ENCODE measurements around the gene DIS3L2. TPM values are rescaled to one million over a fixed set of nuclear protein-coding genes. Genes with fewer than 3 reads are reported as not detected.

Gene DIS3L2
- total and polyA plus RNA-seq, 2 of the 4 experiments (the other 2 are of a cell fraction) = 14.7 to 19.2 TPM

GRCh38 chr2:232030229-232030628 is 68.7 kb downstream of the DIS3L2 start:
- 100% methylated on average over 1 of the region's 2 CpGs for WGBS, 2 experiments (ENCODE audit: extremely low coverage in 2 of 2, insufficient read length in 1 of 2)
- no TSS peak for BruUV-seq (replicated peaks)
- Histone ChIP-seq H3K4ac (ENCODE audit: low read depth, low read length) (no peak overlapping the region), H3K4me2 (ENCODE audit: low read depth, low read length) (no peak overlapping the region), H4K91ac (ENCODE audit: insufficient read depth, low read depth, low read length) (no peak overlapping the region), H3K9me3 (ENCODE audit: control insufficient read depth, insufficient read depth, low read length) (no peaks in the 10 kb centered on the region), H2BK120ac (ENCODE audit: low read depth, low read length) (no peak overlapping the region), H3K27ac (ENCODE audit: insufficient read depth, low read length) (no peak overlapping the region), H2AK9ac (replicated peaks; ENCODE audit: low read depth, low read length, poor library complexity) (no peak overlapping the region), H3K36me3 (ENCODE audit: control insufficient read depth, insufficient read depth, low read length) (peaks cover 4% of the 10 kb centered on the region), H2AFZ (replicated peaks; ENCODE audit: low read length, poor library complexity) (no peak overlapping the region), H3K79me1 (ENCODE audit: low read depth in 1 of 2, low read length in 2 of 2) (no peaks in the 10 kb centered on the region; a peak in 1 of 4 replicates), H3K4me1 (ENCODE audit: control insufficient read depth, insufficient read depth, low read length) (no peaks in the 10 kb centered on the region), H3K9ac (ENCODE audit: low read depth, low read length) (no peak overlapping the region), H2BK20ac (ENCODE audit: low read depth, low read length) (no peak overlapping the region), H3K23ac (ENCODE audit: low read depth, low read length) (no peak overlapping the region), H2BK5ac (ENCODE audit: low read depth, low read length, poor library complexity, severe bottlenecking) (no peak overlapping the region), H3K4me3 (ENCODE audit: insufficient read depth, low read depth, low read length) (no peak overlapping the region), H2BK15ac (ENCODE audit: low read depth, low read length) (no peak overlapping the region), H3K9me1 (ENCODE audit: insufficient read depth, low read length) (no peaks in the 10 kb centered on the region), H2AK5ac (ENCODE audit: low read depth, low read length) (no peak overlapping the region), H3K14ac (replicated peaks; ENCODE audit: low read depth, low read length) (no peak overlapping the region), H3K27me3 (ENCODE audit: control insufficient read depth, insufficient read depth, low read length) (no peaks in the 10 kb centered on the region), H3K18ac (ENCODE audit: low read depth, low read length) (no peak overlapping the region), H4K8ac (ENCODE audit: low read depth in 2 of 2, low read length in 2 of 2) (no peak overlapping the region), H4K5ac (ENCODE audit: low read depth, low read length) (no peak overlapping the region), H3K56ac (ENCODE audit: extremely low read depth, insufficient read depth, low read length) (no peak overlapping the region), H4K20me1 (ENCODE audit: insufficient read depth, low read length) (no peaks in the 10 kb centered on the region)
- TF ChIP-seq CHD1 (IDR thresholded peaks at IDR 0.05; ENCODE audit: low read depth, low read length) = no peak
- no peak for TF ChIP-seq MXI1 (IDR thresholded peaks at IDR 0.05; ENCODE audit: borderline replicate concordance, low read depth, low read length)
- TF ChIP-seq, protein P1, sequence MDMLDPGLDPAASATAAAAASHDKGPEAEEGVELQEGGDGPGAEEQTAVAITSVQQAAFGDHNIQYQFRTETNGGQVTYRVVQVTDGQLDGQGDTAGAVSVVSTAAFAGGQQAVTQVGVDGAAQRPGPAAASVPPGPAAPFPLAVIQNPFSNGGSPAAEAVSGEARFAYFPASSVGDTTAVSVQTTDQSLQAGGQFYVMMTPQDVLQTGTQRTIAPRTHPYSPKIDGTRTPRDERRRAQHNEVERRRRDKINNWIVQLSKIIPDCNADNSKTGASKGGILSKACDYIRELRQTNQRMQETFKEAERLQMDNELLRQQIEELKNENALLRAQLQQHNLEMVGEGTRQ (IDR thresholded peaks at IDR 0.05; ENCODE audit: low read depth, low read length) = no peak
- no peak for TF ChIP-seq FOS (IDR thresholded peaks at IDR 0.05; ENCODE audit: low read depth, low read length)
- no peak for TF ChIP-seq RFX5 (IDR thresholded peaks at IDR 0.05; ENCODE audit: low read depth, low read length)
- no peak for TF ChIP-seq RAD21 (IDR thresholded peaks at IDR 0.05; ENCODE audit: low read length)
- TF ChIP-seq NFE2L2 (IDR thresholded peaks at IDR 0.05; ENCODE audit: low read depth, low read length) = no peak
- no peak for TF ChIP-seq ELK1 (IDR thresholded peaks at IDR 0.05; ENCODE audit: borderline replicate concordance, low read depth, low read length)
- no peak for TF ChIP-seq MAZ (IDR thresholded peaks at IDR 0.05; ENCODE audit: borderline replicate concordance, low read depth, low read length)
- no peak for TF ChIP-seq CEBPB (IDR thresholded peaks at IDR 0.05; ENCODE audit: low read depth, low read length)
- TF ChIP-seq SMC3 (IDR thresholded peaks at IDR 0.05; ENCODE audit: low read depth, low read length) = no peak
- TF ChIP-seq MAFK (IDR thresholded peaks at IDR 0.05; ENCODE audit: low read depth, low read length) = no peak
- TF ChIP-seq POLR2A (IDR thresholded peaks at IDR 0.05; ENCODE audit: low read depth, low read length) = no peak
- no peak for TF ChIP-seq CTCF (conservative IDR thresholded peaks at IDR 0.05; ENCODE audit: low read depth, low read length)
- TF ChIP-seq BHLHE40 (IDR thresholded peaks at IDR 0.05; ENCODE audit: low read depth, low read length) = no peak
- TF ChIP-seq RCOR1 (IDR thresholded peaks at IDR 0.05; ENCODE audit: insufficient replicate concordance, low read length) = no peak
- CTCF ChIA-PET = no interaction called here
- POLR2A ChIA-PET (ENCODE audit: unreplicated experiment) = no interaction called here
- intact Hi-C loops (cut with micrococcal nuclease) (no loop called here), in situ Hi-C loops (cut with MboI; ENCODE audit: low sequenced_read_pairs) (no loop called here), dilution Hi-C loops (cut with HindIII; ENCODE audit: low sequenced_read_pairs, unreplicated experiment) (no loop called here)
- ATAC-seq (ENCODE audit: low read depth) (no peak), DNase-seq (no peak)
